Measurements from ENCODE around the gene ZNRF1. TPM values are rescaled to one million over a fixed set of nuclear protein-coding genes. Genes with fewer than 3 reads are reported as not detected.
"Not testable (repeated sequence)": the region's sequence is repeated elsewhere in the genome, so short reads cannot be mapped to it uniquely, and the experiment has no call there.

Gene ZNRF1
- total RNA-seq, 2 donors from 2014 or later: 58.2 to 88.4 TPM

GRCh38 chr16:75012380-75013081 is 13.7 kb downstream of the ZNRF1 start:
- Mint-ChIP-seq H3K4me1 (peaks cover 46% of the 10 kb centered on the region), H3K27ac (peak overlapping the region; percentile 93), H3K36me3 (ENCODE audit: low read depth) (peaks cover 16% of the 10 kb centered on the region), H3K27me3 (no peaks in the 10 kb centered on the region), H3K4me3 (peak overlapping the region; percentile 87), H3K9me3 (no peaks in the 10 kb centered on the region)
- peak; percentile 61 for ATAC-seq (replicated peaks)

DNA sequence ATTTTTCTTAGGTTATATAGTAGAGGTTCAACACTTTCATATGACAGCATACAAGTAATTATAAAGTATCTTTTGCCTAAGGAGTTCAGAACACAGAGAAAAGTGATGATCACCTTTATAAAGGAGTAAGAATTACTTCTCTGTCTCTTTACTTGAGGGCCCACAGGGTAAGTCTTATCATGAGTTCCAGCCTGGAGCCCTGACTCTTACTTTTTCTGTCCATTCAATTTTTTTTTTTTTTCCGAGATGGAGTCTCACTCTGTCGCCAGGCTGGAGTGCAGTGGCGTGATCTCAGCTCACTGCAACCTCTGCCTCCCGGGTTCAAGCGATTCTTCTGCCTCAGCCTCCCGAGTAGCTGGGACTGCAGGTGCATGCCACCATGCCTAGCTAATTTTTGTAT is 14.3 kb downstream of the ZNRF1 start:
- Mint-ChIP-seq H3K36me3 (ENCODE audit: low read depth) (peaks cover 18% of the 10 kb centered on the region), H3K27ac (peak overlapping the region; percentile 93), H3K4me1 (peaks cover 46% of the 10 kb centered on the region), H3K4me3 (peak overlapping the region; percentile 87)
- H3K9me3 Mint-ChIP-seq; H3K27me3 Mint-ChIP-seq; ATAC-seq (replicated peaks): not testable (repeated sequence)

GRCh38 chr16:75014318-75014717 is 15.5 kb downstream of the ZNRF1 start:
- Mint-ChIP-seq H3K4me3 (peak overlapping the region; percentile 47), H3K4me1 (peaks cover 38% of the 10 kb centered on the region), H3K27ac (peak overlapping the region; percentile 63), H3K36me3 (ENCODE audit: low read depth) (peaks cover 21% of the 10 kb centered on the region), H3K9me3 (no peaks in the 10 kb centered on the region), H3K27me3 (no peaks in the 10 kb centered on the region)
- no peak for ATAC-seq (replicated peaks)

DNA sequence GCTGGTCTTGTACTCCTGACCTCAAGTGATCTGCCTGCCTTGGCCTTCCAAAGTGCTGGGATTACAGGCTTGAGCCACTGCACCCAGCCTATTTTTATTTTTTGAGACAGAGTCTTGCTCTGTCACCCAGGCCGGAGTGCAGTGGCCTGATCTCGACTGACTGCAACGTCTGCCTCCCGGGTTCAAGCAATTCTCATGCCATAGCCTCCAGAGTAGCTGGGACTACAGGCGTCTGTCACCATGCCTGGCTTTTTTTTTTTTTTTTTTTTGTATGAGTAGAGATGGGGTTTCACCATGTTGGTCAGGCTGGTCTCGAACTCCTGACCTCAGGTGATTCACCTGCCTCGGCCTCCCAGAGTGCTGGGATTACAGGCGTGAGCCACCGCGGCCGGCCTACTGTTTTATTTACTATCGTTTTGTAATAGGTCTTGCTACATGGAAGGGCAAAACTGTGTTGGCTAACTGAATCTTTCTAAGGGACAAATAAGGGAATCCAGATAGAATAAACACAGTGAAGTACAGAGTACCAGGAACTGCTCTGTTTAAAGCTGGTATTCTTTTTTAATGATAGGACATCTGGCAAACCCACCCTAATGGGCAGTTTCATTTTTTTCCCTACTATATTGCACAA is 17.7 kb downstream of the ZNRF1 start:
- Mint-ChIP-seq H3K4me1 (peaks cover 30% of the 10 kb centered on the region), H3K36me3 (ENCODE audit: low read depth) (peaks cover 35% of the 10 kb centered on the region)
- H3K4me3 Mint-ChIP-seq; H3K27me3 Mint-ChIP-seq; H3K9me3 Mint-ChIP-seq; H3K27ac Mint-ChIP-seq; ATAC-seq (replicated peaks): not testable (repeated sequence)

- peak overlapping the region; percentile 48 for H3K27ac Mint-ChIP-seq
Measured at GRCh38 chr16:75017670-75018525, 19.1 kb downstream of the ZNRF1 start.

GRCh38 chr16:75019007-75019406 is 20.2 kb downstream of the ZNRF1 start:
- peaks cover 45% of the 10 kb centered on the region for H3K36me3 Mint-ChIP-seq (ENCODE audit: low read depth)
- H3K27ac Mint-ChIP-seq: no peak overlapping the region
- peak overlapping the region; percentile 10 for H3K4me3 Mint-ChIP-seq
- ATAC-seq (replicated peaks): no peak
- peaks cover 9% of the 10 kb centered on the region for H3K9me3 Mint-ChIP-seq
- H3K4me1 Mint-ChIP-seq: peaks cover 29% of the 10 kb centered on the region
- no peaks in the 10 kb centered on the region for H3K27me3 Mint-ChIP-seq

More at GRCh38 chr16:75017670-75018525, 19.1 kb downstream of the ZNRF1 start:
- no peak overlapping the region for H3K4me3 Mint-ChIP-seq
- no peak for ATAC-seq (replicated peaks)
- H3K36me3 Mint-ChIP-seq (ENCODE audit: low read depth): peaks cover 39% of the 10 kb centered on the region
- H3K4me1 Mint-ChIP-seq: peaks cover 25% of the 10 kb centered on the region
- H3K27me3 Mint-ChIP-seq: no peaks in the 10 kb centered on the region
- peaks cover 9% of the 10 kb centered on the region for H3K9me3 Mint-ChIP-seq

DNA sequence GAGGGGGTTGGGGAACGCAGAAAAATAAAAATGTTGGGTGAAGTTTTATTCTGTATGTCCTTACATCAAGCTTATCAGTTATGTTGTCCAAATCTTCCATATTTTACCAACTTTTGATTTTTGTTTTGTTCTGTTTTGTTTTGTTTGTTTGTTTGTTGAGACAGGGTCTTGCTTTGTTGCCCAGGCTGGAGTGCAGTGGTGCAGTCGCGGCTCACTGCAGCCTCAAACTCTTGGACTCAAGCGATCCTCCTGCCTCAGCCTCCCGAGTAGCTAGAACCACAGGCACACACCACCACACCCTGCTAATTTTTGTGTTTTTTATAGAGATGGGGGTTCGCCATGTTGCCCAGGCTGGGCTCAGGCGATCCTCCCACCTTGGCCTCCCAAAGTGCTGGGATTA is 20.8 kb downstream of the ZNRF1 start:
- ATAC-seq (replicated peaks): no peak
- Mint-ChIP-seq H3K4me3 (peak overlapping the region; percentile 10), H3K4me1 (peaks cover 30% of the 10 kb centered on the region), H3K27ac (no peak overlapping the region), H3K9me3 (peaks cover 9% of the 10 kb centered on the region), H3K36me3 (ENCODE audit: low read depth) (peaks cover 45% of the 10 kb centered on the region), H3K27me3 (no peaks in the 10 kb centered on the region)

DNA sequence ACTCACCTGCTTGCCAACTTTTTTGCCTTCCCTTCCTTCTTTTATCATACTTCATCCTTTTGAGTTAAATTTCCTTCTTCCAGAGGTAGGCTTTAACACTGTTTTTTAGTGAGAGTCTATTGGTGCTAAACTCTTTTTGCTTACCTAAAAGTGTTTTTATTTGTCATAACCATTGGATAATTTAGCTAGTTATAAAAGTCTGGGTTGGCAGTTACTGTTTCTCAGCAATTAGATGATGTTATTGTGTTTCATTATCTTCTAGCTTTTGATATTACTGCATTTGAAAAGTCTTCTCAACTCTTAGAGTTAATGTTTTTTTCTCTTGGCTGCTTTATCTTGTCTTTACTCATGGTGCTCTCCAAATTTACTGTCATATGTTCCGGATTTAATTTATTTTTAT is 22.6 kb downstream of the ZNRF1 start:
- H3K27me3 Mint-ChIP-seq: no peaks in the 10 kb centered on the region
- H3K4me1 Mint-ChIP-seq: peaks cover 31% of the 10 kb centered on the region
- ATAC-seq (replicated peaks): no peak
- H3K36me3 Mint-ChIP-seq (ENCODE audit: low read depth): peaks cover 45% of the 10 kb centered on the region
- H3K27ac Mint-ChIP-seq: peak overlapping the region; percentile 62
- peaks cover 9% of the 10 kb centered on the region for H3K9me3 Mint-ChIP-seq
- H3K4me3 Mint-ChIP-seq: peak overlapping the region; percentile 9

DNA sequence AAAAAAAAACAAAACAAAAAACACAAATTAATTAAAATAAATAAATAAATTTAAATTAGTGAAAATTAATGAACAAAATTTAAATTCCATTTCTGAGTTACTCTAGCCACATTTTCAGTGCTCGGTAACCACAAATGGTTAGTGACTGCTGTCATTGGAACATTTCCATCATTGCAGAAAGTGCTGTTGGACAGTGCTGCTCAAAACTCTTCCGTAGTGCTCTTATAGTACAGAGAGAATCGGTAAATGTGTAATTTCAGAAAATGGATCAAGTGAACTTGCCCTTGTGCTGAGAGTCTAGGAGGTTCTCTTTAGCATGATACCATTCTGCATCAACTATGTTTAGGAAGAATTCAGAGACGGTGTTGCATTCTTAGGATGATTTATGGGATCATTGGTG is 23.7 kb downstream of the ZNRF1 start:
- peaks cover 9% of the 10 kb centered on the region for H3K9me3 Mint-ChIP-seq
- H3K27me3 Mint-ChIP-seq: no peaks in the 10 kb centered on the region
- H3K27ac Mint-ChIP-seq: peak overlapping the region; percentile 68
- ATAC-seq (replicated peaks): peak; percentile 46
- H3K4me3 Mint-ChIP-seq: peak overlapping the region; percentile 69
- peaks cover 31% of the 10 kb centered on the region for H3K4me1 Mint-ChIP-seq
- H3K36me3 Mint-ChIP-seq (ENCODE audit: low read depth): peaks cover 42% of the 10 kb centered on the region

DNA sequence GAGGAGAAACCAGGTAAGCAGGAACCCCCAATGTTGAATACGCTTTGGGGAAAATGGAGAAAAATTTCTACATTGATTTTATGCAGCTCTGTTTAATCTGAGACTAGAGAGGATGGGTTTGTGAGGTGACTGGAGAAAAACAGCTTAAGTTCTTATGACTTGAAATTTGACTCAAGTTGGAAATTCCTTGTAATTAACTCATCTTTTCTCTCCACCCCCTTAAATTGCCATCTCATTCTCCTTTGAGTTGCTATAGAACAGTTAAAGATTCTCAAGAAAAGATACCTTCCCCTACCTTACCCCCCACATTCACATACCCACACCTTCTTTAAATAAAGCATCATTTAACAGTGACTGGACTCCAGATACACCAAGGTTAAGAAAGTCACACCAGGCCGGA is 24.2 kb downstream of the ZNRF1 start:
- Mint-ChIP-seq H3K27me3 (no peaks in the 10 kb centered on the region), H3K27ac (peak overlapping the region; percentile 68), H3K4me1 (peaks cover 31% of the 10 kb centered on the region), H3K4me3 (peak overlapping the region; percentile 69), H3K9me3 (peaks cover 9% of the 10 kb centered on the region), H3K36me3 (ENCODE audit: low read depth) (peaks cover 40% of the 10 kb centered on the region)
- peak; percentile 67 for ATAC-seq (replicated peaks)

GRCh38 chr16:75024182-75024581 is 25.4 kb downstream of the ZNRF1 start:
- H3K4me3 Mint-ChIP-seq: peak overlapping the region; percentile 59
- H3K4me1 Mint-ChIP-seq: peaks cover 26% of the 10 kb centered on the region
- H3K36me3 Mint-ChIP-seq (ENCODE audit: low read depth): peaks cover 39% of the 10 kb centered on the region
- H3K27me3 Mint-ChIP-seq: no peaks in the 10 kb centered on the region
- peaks cover 9% of the 10 kb centered on the region for H3K9me3 Mint-ChIP-seq
- ATAC-seq (replicated peaks): no peak
- peak overlapping the region; percentile 84 for H3K27ac Mint-ChIP-seq

- Mint-ChIP-seq H3K36me3 (ENCODE audit: low read depth) (peaks cover 35% of the 10 kb centered on the region), H3K4me1 (peaks cover 26% of the 10 kb centered on the region), H3K9me3 (peaks cover 9% of the 10 kb centered on the region), H3K4me3 (peak overlapping the region; percentile 59), H3K27ac (peak overlapping the region; percentile 84), H3K27me3 (no peaks in the 10 kb centered on the region)
- ATAC-seq (replicated peaks): no peak
Measured at GRCh38 chr16:75024594-75024993, 25.8 kb downstream of the ZNRF1 start.

DNA sequence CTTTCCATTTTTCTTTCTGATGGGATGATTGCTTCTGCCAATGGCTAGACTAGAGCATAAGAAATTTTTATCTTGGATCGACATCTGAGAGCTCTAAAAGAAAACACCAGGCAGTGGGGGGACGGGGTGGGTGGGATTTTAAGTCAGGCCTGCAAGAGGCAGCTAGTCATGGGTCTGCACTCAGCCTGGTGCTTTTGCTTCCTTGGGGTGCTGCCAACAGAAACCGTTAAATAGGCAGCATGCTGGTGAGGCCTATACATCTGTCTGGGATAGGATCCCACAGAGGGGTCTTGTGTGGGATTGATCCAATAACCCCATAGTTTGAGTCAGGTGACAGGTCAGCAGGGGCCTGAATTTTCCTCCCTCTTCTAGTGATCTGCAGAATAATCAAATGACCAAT is 26.9 kb downstream of the ZNRF1 start:
- Mint-ChIP-seq H3K27me3 (no peaks in the 10 kb centered on the region), H3K4me3 (peak overlapping the region; percentile 34), H3K9me3 (peaks cover 9% of the 10 kb centered on the region), H3K4me1 (peaks cover 26% of the 10 kb centered on the region), H3K36me3 (ENCODE audit: low read depth) (peaks cover 23% of the 10 kb centered on the region), H3K27ac (peak overlapping the region; percentile 13)
- no peak for ATAC-seq (replicated peaks)

DNA sequence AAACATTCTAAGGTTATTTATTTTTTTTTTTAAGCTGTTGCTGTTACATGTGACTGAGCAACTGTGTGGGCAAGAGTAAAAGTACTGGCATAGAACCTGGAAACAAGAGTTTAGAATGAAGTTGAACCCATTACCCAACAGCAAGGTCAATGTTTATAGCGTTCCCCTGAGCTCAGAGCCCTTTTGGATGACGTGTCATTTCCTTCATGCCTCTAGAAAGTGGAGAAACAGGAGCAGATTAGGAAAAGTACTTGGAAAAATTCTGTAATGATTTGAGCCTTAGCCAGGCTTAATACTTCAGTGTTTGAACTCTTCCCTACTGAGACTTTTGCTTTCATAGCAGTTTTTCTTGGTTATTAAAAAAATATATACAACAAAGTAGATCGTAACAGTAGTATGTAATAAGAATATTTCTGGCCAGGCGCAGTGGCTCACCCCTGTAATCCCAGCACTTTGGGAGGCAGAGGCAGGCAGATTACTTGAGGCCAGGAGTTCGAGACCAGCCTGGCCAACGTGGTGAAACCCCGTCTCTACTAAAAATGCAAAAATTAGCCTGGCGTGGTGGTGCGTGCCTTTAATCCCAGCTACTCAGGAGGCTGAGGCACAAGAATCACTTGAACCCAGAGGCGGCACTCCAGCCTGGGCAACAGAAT is 27.5 kb downstream of the ZNRF1 start:
- Mint-ChIP-seq H3K36me3 (ENCODE audit: low read depth) (peaks cover 17% of the 10 kb centered on the region), H3K4me1 (peaks cover 22% of the 10 kb centered on the region)
- H3K27me3 Mint-ChIP-seq; H3K27ac Mint-ChIP-seq; H3K4me3 Mint-ChIP-seq; ATAC-seq (replicated peaks); H3K9me3 Mint-ChIP-seq: not testable (repeated sequence)

All from activated T-helper 17 cell treated with anti-CD3 and anti-CD28 coated beads, Interleukin-2, amount 50 U/mL, for 72 hours (primary cell).